Measurements from ENCODE around the gene SPTSSB.

The SPTSSB gene, protein sequence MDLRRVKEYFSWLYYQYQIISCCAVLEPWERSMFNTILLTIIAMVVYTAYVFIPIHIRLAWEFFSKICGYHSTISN

DNA sequence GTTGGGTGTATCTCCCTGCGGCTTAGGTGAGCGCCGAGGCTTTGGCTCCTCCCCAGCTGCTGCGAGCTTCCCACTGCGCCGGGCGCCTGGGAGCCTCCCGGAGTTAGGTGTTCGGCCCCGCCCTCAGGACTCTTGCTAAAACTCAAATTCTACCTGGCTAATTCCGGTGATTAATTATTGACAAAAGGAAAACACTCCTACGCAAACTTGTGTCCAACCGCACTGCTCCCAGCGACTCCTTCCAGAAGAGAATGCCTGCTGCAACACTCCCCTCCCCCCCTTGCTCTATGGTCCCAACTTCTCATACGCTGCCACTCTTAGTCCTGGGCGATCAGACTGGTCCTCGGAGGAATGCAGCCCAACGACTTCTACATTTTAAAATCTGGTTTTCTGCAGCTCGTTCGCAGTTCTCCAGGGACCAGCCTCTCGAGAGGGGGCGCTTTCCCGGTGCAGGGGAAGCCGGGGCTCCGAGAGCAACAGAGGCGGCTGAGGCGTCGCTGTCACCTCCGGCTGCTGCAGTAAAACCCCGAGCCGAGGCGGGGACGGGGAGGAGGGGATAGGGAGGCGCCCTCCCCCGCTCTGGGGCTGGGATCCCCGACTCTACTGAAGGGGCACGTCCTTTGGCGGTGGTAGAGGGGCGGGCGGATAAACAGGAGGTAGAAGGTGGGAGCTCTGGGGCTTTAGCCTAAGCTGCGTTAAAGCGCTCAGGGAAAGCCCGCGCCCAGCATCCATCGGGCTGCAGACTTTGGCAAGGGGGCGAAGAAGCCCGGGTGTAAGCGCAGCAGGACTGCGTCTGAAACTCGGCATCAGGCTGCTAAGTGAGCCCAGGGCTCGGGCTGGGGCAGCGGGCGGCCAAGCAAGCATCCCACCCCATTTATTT, at the start of gene SPTSSB:
TSS of gene SPTSSB (minus strand) at position 77 of the 880 bp plus-strand sequence. CDS start 25,194 bp downstream, outside the sequence.
- peak; percentile 36 for DNase-seq (ENCODE audit: low read depth)

DNA sequence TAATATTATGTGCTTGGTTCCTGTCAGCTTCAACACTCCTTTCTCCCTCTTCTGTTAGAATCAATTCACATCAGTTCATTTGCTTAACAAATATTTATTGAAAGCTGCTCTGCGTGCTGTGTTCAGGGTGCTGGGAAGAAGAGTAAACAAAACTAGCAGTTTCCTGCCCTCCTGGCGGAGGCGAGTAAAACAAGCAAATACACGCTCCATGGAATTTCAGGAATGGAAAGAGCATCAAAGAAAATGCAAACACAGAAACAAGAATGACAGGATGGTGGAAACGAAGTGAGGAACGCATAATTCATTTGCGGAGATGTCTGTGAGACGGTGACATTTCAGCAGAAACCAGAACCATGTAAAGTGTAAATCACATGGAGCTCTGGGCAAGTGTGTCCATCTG, 49.4 kb upstream of the SPTSSB start:
- peak; percentile 43 for DNase-seq (ENCODE audit: low read depth)

DNA sequence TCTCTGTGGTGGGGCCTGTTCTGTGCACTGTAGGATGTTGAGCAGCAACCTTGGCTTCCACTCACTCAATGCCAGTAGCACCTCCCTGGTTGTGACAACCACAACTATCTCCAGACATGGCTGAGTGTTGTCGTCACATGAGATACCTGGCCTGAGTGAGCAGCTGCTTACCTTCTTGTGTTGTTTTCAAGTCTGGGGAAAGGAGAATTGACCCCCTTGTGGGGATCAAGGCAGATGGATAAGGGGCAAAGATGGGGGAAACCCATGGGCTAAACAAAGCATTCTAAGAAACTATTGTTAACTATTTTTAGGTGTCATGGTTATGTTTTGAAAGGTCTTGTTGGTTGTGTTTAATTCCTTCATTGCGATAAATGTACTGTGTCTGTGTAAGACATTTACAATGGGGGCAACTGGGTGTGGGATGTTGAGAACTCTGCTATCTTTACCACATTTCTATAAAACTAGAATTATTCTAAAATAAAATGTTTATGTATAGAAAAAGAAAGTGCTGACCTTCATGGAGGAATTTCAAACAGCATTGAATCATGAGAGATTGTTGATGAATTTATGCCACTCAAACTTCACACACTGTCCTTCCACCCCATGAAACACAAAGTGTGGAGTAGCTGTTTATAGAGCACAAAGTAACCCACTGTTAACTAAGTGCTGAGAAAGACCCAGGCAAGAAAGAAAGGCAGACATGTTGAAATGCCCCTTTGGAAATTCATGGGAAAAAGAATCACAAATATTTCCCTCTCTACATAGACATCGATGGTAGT, 48.4 kb upstream of the SPTSSB start:
- no peak for DNase-seq (ENCODE audit: low read depth)

DNA sequence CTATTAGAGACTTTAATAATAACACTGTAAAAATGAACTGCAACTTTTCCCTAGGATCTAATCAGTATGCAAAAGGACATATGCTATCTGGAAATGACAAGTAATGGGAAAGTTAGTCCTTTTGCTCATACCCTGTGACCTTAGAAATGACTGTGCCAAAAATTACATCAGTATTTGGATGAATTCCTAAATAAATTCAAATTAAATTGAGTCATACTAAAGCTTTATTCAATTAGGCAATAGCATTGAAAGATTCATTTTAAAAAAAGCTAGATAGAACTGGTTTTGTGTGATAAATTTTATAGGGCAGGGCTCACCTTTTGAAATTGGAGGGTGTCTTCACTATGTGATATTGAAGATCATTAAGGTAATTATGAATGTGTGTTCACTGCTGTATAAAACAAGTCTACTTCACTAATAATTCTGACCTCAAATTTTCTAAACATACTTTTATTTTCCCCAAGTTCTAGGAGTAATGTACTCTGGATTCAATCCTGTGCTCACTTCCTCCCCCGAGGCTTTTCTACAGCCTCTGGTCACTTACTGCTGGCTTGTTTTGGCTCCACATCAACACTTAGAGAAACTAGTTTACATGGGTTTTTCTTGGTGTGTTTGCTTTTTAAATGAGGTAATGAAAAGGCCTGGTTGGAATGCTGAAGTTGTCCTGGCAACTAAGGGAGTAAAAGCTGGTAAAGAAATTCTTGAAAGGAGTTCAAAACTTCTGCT, 44.4 kb upstream of the SPTSSB start:
- DNase-seq (ENCODE audit: low read depth) = peak; percentile 97

DNA sequence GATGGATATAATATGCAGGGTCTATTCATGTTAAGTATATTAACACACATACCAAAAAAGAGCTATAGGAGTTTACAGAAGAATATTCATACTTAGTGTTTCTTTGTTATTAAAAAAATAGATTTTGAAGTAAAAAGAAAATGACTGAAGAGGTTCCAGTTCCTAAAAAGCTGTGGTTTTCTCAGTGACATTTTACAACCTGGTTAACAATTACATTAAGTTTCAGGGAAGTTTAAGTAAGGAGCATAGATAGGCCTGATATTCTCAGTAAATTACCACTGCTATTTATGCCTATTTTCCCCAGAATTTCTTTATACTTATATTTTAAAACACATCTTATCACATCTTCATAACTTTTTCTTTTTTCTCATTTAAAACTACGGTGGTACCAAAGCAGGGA, 43.6 kb upstream of the SPTSSB start:
- DNase-seq (ENCODE audit: low read depth) = no peak

DNA sequence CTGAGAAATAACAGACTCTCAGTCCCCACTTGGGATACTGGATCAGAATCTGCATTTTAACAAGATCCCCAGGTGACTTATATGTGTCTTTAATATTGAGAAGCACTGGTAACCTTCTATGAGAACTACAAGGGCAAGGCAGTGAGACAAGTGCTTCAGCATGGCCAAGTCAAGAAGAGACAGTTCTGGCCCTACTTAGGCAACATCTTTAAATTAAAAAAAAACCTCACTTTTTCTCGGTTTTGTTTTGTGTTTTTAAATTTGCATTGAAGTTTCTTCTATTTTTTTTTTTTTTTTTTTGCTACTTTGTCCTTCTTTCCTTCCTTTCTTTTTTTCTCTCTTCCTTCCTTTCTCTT, 42.5 kb upstream of the SPTSSB start:
- DNase-seq (ENCODE audit: low read depth) = no peak

DNA sequence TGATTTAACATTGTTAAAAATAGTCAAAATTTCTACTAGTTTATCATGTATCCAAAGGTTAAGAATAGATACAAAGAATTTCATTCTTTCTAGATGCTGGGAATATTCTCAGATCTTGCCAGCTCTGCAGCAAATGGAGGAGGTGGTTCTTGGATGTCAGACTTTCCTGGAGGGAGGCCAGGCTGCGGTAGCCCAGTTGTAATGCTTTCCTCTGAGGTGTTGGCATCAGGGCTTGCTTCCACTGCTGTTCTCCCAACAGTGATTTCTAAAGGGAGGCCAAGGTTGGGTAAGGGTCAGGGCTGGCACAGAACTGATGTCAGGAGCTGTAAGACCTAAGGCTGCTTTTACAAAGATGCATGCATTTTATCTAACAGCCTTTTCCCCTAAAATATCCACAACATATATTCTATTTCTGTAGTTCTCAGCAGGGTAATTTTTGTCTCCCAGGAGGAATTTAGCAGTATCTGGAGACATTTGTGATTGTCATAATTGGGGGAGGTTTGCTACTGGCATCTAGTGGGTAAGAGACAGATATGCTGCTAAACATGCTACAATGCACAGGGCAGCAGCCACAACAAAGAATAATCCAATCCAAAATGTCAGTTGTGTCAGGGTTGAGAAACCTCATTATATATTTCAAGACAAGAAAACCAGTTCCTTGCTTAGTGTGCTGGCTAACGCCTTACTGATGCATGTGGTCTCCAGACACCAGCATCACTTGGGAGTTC, 42.0 kb upstream of the SPTSSB start:
- DNase-seq (ENCODE audit: low read depth) = peak; percentile 71

DNA sequence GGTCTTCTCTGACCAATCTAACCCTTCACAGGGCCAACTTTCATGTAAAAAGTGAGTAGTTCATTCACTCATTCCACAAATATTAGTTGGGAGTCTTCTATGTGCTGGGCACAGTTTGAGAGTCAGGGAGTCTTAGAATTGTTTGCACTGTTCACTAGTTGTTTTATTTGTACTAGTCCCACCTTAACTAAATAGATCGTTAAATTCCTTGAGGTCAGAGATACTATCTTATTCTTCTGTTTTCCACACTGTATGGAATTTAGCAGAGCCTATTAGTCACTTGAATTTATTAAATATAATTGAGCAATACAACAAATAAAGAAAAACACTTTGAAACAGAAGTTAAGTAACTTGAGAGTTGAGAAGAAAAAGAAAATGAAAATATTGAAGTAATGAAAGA, 40.8 kb upstream of the SPTSSB start:
- DNase-seq (ENCODE audit: low read depth) = peak; percentile 60

DNA sequence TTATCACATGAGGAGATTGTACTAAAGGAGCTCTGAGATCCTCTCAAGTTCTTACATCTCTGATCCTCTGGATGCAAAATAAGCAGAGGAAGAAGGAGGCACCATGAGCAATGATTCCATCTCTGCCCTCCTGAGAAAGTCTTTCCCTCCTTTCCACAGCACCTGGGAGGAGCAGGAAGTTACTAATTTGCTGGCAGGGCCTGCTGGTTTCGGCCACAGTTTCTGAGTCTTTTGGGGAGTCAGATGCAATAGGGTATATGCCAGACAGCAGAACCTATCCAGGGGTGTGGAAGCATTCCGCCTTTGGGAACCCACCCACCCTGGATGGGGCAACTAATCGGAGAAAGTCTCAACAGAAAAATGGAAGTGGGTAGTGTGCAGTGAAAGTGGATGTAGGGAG, 38.5 kb upstream of the SPTSSB start:
- DNase-seq (ENCODE audit: low read depth) = no peak

DNA sequence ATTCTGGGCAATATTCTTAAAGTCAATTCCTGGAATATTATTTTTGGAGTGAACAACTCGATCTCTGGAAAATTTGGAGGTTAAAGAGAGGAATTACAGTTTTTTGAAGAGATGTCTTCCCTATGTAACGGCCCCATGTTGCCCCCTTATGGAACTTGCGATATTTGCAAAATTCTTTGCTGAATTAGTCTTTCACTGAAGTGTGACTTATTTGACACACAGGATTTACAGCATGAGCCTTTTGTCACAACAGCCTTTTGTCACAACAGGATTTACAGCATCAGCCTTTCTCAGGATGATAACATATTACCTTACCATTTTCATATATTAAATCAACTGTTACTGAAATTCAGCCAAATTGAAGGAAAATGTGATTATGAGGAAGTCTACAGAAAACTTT, 37.8 kb upstream of the SPTSSB start:
- peak; percentile 66 for DNase-seq (ENCODE audit: low read depth)

DNA sequence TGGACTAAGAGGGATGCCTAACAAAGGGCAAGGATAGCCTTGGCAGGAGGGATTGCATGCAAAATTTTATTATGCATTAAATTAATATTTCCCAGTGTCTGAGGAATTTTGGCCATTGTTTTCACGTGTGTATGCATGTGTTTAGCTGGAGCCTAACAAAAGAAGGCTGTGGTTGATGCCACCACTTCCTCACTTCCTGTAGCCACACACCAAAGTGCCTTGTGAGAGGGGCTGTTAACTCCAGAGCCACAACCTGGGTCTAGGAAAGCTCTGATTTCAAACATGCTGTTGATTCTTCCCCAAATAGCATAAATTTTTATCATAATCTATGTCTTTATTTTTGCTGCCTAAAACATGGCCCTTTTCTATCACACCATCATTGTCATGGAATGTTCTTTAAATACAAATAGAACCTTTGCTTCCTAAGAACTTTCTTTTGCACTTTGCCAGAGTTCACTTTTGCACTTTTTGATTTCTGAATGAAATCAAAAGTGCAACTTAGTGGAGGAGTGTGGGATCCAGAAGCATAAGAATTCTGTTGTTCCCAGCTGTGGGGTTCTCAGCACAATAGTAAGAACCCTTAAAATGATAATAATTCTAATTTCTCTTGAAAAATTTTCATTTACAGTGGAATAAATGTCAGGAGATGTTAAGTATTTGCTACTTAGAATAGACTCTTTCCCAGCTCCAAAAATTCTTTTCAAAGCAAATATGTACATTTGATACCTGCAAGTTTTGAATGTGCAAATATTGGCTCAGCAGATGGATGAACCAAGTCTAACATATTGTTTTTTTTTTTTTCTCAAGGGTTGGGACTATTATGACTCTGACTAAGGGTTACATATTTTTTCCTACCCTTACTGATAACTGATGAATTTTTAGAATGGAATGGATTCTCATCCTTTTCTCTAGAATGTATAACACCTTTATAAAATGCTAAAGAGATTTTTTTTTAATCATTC, 35.6 kb upstream of the SPTSSB start:
- peak; percentile 33 for DNase-seq (ENCODE audit: low read depth)

DNA sequence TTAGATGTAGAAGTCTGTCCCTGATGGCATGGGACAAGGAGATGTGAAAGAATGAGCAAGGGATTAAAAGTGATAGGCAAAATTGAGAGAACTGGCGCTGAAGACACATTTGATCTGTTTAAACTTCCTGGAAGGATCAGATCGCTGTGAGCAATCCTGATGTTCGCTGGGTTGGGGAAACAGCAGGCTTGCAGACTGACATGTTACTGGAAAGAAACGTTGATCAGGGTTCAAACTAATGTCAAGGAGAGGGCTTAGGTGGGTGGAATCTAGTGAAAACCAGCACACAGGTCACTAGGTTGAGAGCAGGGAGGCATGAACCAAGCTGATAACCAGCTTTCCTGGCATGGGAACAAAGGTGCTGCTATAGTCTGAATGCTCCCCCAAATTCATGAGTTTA, 34.5 kb upstream of the SPTSSB start:
- no peak for DNase-seq (ENCODE audit: low read depth)

DNA sequence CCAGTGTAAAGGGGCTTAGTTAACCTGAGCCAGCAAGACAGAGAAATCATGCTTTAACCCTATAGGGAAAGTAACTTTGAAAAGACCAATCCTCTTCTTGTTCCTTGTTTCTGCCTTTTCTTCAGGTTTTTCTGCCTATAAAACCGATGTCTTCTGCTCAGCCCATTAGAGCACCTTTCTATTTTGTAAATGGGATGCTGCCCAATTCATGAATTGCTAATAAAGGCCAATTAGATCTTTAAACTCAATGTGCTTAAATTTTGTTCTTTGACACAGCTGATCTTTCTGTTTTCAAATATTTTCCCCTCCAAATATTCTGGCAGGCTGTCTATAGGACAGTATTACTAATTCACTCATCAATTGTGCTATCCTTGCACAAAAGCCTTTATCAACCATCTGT, 33.8 kb upstream of the SPTSSB start:
- DNase-seq (ENCODE audit: low read depth) = no peak

DNA sequence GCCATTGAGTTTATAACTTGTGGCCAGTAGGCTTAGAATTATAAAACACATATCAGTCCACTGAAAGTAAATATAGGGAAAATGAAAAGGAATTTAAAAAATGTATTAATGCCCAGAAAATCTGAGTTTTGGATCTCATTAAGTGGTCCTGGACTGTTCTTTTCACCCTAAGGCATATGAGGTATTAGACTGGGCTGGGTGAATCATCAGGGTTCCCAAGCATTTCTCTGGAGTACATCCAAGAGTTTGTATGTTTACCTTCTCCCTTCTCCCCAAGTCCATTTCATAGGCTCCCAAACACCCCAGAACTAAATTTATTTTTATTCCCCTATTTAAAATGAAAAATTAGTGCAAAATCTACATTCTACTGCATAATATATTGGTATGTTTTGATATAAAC, 31.9 kb upstream of the SPTSSB start:
- DNase-seq (ENCODE audit: low read depth) = peak; percentile 87

DNA sequence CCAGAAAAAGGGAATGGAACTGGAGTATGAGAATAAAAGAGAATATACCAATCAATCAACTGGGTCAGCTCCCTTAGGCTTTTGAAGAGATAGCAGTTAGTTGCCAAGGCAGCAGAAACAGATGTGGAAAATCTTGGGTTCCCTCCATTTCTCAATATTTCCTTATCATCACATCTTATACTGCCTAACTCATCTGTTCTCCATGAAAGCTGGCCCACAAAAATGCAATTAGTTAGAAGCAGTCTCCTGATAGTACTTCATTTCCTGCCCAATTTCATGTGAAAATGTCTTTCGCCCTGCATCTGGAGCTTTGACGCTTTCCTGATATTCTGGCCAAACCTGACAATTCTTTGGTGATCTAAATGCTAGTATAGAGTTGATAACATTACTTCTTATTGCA, 30.1 kb upstream of the SPTSSB start:
- DNase-seq (ENCODE audit: low read depth) = peak; percentile 87

DNA sequence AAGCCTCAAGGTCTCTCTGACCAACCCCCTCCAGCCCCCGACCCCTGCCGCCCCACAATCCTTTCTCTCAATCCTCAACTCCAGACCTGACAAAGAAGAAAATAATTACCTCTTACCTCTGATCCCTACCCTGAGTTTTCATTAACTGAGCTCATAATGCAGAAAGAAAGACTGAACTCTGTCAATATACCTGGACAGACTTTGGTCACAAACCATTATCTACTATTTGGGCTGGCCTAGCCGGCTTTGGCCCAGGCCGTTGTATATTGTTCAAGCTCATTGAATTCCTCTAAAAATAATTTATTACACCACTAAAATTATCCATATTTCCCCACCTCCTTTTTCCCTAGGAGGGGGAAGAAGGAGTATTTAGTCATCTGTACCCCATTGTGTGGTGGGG, 29.3 kb upstream of the SPTSSB start:
- DNase-seq (ENCODE audit: low read depth) = no peak

DNA sequence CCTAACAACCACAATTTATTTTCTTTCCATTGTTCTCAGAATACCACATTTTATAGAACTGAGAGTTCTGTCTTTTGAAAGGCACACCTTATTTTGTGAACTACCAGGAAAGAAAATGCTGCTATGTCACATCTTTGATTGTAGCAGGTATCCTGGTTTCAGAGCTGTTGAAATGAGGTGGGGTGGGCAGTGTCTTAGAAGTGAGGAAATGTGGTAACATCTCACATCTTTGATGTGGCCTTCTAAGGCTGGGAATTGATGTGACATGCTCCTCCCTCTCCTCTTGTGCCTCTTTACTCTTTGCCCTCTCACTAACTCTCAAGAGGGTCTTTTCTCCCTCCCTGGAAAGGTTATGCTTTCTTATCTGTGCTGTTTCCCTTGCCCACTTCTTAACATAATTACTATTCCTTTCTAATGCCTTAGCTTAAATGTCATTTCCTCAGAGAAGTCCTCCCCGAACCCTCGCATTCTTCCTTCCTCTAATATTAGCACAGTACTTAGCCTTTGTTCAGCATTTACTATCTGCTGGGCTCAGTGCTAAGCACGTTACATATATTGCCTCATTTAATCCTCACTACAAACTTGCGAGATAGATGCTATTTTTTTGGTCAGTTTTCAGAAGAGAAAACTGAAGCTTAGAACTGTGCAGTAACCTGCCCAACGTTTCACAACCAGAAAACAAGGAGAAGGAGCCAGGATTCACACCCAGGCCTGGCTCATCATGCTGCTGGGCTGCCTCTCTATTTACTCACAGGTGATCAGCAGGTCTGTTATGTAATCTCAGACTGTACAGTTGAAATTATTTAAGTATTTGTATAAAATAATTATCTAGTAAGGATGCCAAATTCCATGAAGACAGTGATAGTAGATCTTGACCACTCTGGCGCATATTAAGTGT, 24.0 kb upstream of the SPTSSB start:
- DNase-seq (ENCODE audit: low read depth) = no peak

DNA sequence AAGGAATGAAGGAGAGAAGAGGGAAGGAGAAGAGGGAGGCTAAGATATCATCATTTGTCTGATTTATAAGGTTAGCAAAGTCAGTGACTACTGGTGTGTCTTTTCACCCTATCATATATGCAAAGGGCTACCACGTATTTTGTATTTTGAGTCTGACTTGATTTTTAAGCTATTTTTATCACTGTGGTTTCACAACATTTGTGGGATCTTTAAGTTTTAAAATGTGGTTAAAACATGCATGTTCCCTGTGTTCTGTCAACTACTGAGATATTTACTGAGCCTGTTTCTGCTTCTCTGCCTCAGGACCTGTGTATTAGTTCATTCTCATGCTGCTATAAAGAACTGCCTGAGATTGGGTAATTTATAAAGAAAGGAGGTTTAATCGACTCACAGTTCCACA, 22.5 kb upstream of the SPTSSB start:
- no peak for DNase-seq (ENCODE audit: low read depth)

DNA sequence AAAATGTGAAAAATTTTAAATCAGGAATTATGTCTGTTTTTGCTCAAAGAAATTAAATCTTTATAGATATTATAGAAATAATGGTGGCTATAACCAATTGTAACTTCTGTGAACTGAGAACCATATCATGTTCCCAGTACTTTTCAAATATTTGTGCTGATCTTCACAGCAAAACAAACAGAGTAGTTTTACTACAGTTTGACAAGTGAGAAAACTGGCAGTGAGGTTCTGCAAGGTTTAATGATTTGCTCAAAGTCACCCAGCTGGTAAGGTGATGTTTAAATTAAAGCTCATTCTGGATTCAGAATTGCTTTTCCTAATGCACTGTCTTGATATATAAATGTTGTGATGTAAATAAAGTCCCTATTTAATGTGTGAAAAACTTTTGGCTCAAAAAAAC, 22.0 kb upstream of the SPTSSB start:
- DNase-seq (ENCODE audit: low read depth) = no peak

DNA sequence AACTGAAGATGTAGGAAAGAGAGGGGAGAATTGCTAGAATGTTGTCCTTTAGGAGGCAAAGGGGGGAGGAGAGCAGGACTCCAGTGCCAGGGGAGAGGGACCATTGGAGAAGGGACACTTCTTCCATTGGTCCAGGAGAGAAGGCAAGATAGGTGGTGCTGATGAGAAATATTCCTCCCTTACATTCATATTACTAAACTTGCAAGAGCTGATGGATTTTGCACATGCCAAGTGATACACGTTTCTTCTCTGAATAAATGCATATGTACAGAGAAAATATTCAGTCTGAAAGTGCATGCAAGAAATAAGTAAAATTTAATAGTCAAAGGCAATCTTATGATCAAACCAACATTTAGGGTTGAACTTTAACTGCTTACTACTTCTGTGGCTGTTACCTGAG, 21.5 kb upstream of the SPTSSB start:
- DNase-seq (ENCODE audit: low read depth) = no peak

Data from EH (cell line).